Measurements from ENCODE around the gene NEDD4L.
"Not testable (repeated sequence)": the region's sequence is repeated elsewhere in the genome, so short reads cannot be mapped to it uniquely, and the experiment has no call there.

The NEDD4L gene

DNA sequence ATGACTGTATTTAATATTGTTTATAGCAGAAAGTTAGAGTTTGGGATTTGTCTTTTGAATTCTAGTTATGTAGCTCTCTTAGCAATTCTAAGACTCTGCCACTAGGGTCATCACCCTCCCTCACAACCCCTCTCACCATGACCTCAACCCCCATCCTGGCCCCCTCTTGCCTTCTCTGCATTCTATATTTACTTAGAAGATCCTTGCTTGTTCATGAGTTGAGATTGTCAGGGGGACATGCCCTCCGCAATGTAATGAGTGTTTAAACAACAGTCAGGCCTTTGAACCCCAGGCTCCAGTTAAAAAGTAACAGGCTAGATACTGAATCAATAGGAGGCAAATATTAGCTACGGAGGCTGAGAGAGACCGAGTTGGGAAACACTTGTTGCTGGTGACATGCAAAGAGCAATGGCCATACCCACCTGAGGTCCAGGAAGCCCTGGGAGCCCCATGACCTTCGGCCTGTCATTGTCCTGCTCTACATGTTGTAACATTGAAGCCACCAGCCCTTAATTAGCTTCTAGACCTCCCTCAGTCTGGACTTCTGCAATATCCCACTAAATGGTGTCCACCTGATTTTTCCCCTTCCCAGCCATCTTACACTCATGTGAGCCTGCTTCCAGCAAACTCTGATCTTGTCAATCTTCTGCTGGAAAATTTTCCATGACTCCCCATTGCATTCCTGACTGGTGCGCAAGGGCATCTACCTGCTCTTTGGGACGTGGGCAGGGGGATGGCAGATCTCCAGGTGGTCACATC lies 363.8 kb downstream of the NEDD4L start:
- no peak for DNase-seq

DNA sequence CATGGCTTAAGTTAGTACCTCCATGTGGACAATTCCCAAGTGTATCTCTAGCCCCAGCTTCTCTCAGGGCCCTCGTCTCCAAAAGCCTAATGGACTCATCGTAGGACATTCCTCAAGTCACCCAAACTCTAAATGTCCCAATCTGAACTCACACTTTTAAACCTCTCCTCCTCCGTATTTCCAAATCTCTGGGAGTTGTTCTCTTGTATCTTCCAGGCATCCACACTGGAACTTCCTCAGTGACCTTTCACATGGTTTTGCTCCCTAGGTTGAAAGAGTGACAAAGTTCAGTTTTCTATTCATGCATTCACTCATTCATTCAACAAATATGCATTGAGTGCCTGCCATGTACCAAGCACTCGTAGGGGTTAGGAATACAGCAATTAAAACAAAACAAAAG lies 364.6 kb downstream of the NEDD4L start:
- DNase-seq = no peak

DNA sequence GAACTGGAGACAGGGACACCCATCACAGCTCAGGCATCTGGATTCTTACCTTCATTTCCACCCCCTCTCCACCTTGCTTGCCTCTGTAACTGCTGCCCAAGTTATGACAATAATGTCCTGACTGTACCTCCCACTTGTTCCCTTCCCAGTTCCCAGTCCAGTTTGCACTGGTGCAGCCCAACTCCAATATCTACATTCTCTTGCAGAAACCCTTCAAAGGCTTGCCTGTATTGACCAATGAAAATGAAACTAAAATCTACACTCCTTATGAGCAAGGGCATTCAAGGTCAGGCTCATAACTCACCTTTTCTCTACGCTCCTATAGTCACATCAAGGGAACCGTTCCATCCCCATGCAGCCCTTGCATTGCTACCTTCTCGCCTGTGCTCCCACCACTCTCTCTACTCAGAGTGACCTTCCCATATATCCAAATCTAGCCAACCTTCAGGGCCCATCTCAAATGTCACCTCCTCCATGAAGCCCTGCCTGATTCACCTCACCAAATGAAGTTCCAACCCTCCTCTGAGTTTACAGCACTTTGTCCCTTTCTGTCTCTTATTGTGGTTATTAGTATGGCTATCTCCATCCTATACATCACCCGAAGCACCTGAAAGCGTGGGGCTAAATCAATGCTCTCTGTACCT lies 365.9 kb downstream of the NEDD4L start:
- no peak for DNase-seq

DNA sequence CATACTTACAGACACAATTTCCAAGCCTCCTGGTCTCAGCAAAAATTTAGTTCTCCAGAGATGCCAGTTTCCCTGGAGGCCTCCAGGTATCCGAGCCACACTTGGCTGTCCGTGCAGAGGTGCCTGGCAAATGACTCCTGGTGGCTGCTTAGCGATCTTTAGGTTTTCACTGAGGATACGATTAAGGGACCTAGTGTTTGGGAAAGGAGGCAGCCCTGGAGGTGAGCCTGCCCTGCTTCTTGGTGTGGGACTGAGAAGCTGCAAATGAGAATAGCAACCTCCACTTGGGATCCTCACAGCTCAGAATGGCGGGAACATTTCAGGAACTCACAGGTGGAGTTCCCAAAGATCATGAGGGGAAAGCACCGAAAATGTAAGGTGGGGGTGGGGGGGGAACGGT lies 367.3 kb downstream of the NEDD4L start:
- no peak for DNase-seq

DNA sequence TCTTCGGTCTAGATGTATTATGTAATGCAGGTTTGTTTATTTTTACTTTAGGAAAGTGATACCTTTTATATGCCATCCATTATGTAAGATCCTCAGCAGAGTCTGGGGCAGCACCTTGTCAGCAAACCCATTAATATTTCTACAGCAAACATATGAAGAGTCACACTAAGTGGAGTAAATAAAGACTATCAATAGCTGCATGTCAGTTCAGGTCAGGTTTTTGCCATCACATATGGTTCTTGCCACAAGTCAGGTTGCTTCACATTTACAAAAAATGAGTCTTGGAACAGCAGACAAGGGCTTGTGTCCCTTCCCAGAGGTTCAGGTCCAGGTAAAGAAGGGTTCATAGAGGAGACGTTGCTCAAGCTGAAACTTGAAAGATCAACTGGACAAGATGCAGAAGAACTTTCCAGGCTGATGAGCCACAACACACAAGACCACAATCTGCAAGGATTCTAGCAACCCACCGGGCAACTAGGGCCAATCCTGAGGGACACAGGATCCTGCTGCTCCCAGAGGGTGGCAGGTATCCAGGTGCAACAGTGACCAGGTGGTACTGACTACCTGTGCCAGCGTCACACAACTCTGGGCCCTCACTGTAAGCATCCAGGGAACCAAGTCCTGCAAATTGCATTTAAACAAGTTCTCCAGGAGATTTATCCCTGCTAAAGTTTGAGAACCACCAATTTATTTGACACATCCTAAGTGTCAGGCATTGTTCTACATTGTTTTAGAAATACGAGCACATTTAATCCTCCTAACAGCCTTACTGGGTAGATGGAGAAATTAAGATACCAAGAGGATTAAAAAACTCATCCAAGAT lies 369.0 kb downstream of the NEDD4L start:
- DNase-seq = no peak

DNA sequence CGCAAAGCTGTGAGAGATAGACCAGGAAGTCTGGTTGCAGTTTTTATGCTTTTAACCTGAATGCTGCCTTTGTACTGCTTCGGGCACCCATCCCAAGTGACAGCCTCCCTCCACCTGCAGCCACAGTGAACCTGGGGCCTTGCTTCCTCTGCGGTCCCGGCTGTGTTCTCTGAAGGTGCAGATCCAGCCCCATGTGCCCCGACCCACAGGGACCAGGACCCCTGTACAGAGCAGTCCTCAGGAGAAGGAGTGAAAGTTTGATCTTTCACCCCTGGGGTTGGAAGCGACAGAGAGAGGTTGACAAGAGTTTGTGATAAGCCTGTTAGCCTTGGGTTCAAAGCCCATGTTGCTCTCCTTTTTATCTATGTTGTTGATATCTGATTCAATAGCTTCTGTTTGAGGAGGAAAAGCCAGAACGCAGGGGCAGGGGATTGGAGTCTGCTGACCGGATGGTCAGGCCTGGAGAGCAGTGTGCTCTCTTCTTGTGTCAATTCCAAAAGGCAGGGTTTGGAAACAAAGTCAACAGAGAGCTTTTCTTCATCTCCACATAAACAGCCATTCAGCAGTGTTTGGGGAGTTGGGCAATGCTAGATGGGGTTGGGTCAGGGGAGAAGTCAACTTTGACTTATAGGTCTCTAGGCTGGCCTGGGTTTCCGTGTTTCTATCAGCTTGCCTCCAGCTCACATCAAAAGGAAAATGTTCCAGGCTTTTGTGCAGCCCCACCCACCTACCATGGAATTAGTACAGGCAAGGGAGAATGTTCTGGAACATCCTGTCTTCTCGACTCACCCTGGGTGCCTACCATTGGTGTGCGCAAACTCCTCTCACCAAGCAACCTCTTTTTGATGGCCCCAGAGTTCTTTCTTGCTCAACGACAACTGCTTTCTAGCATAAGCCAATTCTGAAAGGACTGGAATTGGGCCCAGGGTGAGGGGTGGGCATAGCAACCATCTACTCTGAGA lies 369.9 kb downstream of the NEDD4L start:
- no peak for DNase-seq

DNA sequence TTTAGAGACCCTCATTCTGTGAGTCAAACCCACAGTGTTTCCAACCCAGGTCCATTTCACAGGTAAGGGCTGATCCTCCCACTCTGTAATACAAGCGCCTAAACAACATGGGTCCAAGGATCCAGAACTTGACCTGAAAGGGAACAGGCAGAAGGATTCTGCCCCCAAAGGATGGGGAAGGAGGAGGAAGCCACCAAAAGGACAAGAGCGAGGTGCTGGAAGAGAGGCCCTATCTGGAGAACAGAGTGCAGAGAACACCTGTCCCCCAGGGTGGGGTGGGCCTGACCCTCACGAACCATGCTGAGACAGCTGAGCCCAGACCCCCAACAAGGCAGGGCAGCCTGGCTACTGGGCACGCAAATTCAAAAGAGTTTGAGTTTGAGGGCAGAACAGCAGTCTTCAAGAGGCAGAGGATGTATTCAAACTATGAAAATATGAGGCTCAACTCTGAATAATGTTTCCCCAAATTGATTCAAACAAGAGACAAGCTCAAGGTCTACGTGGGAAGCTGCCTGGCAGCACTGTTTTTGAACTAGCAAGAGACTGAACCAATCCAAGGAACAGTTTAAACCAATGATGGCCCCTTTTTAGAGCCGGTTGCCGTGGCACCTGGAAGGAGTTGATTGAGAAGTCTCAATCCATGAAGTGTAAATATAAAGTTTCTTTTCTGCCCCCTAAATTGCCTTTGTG lies 372.1 kb downstream of the NEDD4L start:
- no peak for DNase-seq

DNA sequence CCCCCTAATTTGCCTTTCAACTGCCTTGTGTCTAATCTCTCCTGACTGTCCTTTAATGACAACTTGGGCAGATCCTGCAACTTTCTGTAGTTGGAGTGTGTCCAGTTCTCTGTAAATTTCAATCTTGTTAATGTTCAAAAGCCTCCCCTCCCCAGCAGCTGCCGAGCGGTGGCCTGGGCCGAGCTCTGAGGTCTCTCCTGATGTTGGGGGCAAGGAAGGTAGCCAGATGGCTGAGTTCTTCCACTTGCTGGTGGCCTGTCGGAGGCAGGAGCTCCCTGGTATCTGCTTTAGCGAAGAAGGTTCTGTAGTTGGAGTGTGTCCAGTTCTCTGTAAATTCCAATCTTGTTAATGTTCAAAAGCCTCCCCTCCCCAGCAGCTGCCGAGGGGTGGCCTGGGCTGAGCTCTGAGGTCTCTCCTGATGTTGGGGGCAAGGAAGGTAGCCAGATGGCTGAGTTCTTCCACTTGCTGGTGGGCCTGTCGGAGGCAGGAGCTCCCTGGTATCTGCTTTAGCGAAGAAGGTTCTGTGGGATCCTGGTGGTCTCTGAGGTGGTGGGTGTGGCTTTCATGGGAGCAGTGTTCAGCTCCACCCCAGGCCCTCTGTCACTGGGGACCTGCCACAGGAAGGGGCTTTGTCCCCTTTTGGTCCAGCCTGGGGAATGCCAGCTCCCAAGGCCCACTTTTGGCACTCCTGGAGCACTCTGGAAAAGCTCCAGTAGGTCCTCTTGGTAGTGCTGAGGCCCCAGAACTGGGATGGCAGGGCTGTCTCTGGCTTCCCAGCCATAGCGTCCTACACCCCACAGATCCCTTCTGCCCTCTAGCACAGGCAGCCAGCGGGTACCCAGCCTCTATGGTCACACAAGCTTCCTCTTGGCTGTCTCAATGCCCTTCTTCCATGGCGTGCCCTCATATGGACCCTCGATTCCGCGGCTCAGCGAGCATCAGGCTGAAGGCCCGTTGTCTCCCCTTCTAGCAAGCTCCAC lies 373.0 kb downstream of the NEDD4L start:
- DNase-seq = no peak

DNA sequence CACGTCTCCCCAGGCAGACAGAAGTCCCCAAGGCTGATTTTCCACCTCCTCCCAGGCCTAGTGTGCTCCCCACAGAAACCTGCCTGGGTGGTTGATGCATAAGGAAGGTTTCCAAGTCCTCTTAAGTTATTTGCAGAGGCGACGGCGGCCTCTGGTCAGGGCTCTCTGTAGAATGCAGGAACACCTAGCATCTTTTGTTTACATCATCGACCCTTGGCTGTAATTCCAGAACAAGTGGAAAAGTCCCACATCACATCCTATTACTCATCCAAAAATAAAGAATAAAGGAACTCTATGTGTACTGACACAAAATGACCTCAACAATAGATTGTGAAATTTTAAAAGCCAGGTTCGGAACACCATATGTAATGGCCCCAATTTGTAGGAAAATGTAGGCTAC lies 373.7 kb downstream of the NEDD4L start:
- no peak for DNase-seq

DNA sequence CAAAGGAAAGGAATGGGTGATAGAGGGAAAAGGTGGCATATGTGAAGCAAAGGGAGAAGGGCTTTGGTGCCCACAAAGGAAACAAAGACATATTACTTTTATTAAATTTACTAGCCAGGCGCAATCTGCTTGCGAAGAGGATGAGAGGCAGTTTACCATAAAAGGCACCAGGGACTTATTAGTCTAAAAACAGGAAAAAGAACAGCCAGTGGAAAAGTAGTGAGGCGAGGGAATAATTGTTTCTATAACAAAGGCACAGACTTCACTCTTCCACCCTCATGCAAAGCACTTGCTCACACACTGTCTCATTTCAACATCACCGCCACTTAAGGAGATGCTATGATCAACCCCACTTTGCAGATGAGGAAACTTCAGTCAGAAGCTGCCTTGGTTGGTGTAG lies 374.3 kb downstream of the NEDD4L start:
- DNase-seq = no peak

DNA sequence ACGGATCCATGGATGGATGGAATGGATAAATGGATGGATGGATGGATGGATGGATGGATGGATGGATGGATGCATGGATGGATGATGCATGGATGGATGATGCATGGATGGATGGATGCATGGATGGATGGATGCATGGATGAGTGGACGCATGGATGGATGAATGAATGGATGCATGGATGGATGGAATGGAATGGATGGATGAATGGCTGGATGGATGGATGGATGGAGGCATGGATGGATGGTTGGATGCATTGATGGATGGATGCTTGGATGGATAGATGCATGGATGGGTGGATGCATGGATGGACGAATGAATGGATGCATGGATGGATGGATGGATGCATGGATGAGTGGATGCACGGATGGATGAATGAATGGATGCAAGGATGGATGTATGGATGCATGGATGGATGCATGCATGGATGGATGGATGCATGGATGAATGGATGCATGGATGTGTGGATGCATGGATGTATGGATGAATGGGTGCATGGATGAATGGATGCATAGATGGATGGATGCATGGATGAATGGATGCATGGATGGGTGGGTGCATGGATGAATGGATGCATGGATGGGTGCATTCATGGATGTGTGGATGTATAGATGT lies 375.7 kb downstream of the NEDD4L start:
- no peak for DNase-seq

DNA sequence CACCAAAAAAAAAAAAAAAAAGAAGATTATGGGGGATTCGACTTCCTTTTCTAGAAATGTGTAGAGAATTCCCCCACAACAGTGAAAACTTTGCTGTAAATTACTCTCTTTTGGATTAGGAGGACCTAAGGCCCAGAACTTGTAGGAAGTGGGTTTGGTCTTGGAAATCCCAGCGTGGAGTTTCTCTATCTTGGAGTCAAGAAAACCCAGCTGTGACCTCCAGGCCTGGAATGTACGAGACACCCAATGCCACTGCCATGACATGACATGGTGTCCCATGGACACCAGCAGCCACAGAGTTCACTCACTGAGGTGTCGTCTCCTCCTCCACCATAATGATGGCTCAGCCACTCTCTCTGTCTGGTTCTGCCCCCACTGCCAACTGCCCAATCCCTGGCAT lies 382.6 kb downstream of the NEDD4L start:
- no peak for DNase-seq

DNA sequence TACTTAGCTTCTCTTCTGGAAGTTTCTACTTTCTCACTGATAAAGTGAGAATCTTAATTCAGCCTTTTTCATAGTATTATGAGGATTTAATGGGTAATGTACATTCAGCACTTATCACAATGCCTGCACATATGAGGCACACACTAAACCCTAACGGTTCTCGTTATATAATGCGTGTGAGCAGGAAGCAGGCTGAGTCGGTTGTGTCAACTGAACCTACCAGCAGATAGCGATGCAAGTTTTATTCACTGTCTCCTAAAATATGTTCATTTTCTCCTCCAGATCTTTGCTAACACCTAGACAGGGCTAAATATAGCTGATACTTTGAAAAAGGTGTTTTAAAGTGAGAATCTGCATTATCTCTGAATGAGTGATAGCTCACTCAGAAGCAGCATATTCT lies 383.3 kb downstream of the NEDD4L start:
- no peak for DNase-seq

DNA sequence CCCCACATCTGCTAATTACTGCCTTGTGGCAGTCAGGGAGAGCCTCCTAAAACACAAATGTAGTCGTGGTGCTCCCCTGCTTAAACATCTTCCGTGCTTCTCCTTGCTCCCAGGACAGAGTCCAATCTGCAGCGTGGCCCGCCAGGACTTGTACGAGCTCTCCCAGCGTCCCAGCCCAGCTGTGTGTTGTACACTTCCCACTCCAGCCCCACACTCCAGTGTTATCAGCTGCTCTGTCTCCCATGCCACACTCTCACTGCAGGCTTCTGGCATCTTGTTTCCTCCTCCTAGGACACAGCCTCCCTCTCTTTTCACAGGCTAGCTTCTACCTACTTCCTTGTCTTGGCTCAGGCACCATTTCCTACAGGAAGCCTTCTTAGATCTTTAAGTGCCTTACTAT lies 385.4 kb downstream of the NEDD4L start:
- no peak for DNase-seq

DNA sequence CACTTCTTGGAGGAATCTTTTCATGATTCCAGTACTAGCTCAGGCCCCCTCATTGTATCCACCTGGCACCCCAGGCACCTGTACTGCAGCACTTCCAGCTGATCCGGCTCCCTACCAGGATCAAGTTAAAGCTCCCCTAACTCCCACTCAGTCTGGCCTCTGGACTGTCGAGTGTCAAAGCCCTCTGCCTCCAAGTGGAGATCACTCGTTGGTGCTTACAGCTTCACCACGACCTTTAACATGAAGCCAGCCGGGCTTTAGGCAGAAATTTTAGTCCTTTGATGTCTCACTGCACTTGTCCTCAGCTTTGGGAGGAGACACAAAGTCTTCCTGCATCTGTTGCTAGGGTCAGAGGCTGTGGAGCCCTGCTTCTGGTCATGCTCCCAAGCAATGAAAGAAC lies 387.2 kb downstream of the NEDD4L start:
- no peak for DNase-seq

DNA sequence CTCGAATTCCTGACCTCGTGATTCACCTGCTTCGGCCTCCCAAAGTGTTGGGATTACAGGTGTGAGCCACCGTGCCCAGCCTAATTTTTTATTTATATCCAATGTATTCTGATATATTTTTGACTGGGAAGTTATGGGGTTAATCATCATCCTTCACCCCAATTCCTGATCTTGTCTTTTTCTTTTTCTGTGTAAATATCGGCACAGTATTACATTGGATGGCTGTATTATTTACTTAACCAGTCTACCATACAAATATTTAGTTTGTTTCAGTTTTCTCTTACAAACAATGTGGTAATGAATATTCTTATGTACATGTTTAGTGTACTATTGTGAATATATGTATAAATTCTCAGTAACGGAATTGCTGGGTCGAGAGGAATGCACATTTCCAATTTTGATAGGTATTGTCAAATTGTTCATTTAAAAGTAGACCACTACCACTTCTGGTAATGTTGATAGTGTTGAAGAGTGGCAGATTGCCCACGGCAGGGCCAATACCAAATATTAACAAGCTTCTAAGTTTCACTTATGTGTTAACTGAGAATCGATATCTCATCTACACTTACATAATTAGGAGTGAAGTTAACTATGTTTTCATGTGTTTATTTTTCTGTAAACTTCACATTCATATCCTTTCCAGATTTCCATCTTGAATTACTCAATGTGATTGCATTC lies 388.2 kb downstream of the NEDD4L start:
- no peak for DNase-seq

DNA sequence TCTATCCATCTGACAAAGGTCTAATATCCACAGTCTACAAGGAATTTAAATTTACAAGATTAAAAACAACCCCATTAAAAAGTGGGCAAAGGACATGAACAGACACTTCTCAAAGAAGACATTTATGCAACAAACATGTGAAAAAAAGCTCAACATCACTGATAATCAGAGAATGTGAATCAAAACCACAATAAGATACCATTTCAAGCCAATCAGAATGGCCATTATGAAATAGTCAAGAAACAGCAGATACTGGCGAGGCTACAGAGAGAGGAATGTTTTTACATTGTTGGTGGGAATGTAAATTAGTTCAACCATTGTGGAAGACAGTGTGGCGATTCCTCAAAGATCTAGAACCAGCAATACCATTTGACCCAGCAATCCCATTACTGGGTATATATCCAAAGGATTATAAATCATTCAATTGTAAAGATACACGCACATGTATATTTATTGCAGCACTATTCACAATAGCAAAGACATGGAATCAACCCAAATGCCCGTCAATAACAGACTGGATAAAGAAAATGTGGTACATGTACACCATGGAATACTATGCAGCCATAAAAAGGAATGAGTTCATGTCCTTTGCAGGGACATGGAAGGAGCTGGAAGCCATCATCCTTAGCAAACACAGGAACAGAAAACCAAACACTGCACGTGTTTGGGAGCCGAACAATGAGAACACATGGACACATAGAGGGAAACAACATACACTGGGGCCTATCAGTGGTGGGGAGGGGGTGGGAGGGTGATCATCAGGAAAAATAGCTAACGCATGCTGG lies 391.4 kb downstream of the NEDD4L start:
- DNase-seq = not testable (repeated sequence)

DNA sequence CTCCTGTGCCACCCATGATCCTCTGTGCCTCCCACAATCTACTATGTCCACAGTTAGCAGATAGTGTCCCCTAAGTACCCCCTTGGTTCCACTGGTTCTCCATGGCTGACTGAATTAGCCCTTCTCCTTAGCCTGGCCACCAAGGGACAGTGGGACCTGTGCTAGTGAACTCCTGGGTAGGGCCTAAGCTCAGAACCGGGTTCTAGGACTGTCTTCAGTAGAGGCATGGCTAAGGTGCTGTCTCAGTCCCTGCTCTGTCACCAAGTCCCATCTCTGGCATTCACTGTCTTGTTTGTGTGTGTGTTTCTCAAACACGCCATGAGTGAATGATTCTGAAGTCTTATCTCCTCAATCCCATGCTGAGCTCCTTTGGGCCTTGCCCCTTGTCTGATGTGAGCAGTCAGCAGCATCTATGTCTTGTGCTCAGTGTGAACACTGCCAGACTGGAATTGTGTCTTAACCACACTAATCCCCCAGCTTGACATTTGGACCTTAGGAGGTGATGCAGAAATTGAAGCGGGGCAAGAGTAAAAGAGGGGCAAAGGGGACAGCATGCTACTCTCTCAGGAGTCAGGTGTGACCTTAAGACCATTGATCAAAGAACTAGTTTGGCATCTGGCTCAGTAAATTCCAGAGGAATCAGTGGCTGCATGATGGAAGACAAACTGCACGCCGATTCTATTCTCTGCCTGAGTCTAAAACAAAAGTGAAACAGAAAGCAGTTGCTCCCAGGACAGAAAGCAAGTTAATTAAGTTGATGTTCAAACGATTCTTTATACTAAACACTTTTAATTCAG lies 394.3 kb downstream of the NEDD4L start:
- no peak for DNase-seq
